GM21619 (cell line): Measurements from ENCODE around the gene PTPN3.

ENCODE experiments used
- ATAC-seq: cut with Tn5 transposase; IDR thresholded peaks from one replicate; pipeline ENCODE4 v1.9.1; 2021; ENCODE audit not compliant: unreplicated experiment

The PTPN3 gene

GRCh38 chr9:109455391-109455790 is 42.7 kb downstream of the PTPN3 start:
- ATAC-seq, result no peak

DNA sequence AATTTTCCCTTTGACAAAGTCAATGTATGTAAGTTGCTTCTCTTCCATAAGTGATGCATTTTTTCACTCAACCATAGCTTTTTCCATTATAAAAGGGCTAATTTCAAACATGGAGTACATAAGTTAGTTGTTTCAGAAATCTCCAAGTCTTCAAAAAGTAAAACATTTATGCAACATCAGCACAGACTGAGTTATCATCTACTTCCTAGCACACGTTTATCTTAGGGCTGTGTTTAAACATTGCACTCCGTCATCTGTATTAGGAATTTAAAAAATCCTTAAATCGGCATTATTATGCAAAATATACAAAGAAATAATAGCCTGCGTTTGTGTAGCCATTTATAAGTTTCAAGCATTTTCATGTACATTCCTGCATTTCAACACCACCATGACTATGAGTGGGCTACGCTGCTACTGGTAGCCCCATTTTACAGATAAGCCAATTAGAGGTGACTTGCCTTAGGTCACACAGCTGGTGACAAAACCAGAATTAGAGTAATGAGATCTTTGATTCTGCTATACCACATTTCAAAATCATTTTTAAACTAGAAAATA is 43.4 kb downstream of the PTPN3 start:
- ATAC-seq, result no peak

DNA sequence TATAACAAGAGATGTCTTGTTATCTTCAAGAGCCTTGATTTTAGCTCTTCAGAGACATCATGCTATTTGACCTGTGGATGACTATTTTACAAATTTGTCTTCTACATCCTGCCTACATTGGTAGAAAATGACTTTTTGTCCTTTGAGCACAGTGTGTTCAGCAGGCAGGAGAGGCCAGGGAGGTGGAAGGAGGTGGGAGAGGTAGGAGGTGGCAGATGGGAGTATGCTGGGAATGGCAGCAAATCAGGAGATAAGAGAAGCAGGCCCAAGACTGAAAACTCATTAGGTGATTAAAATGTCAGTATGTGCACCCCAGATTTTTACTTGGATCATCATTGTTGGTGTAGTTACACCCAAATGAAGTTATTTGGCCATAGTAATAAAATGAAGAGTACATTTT is 44.1 kb downstream of the PTPN3 start:
- ATAC-seq, result no peak

DNA sequence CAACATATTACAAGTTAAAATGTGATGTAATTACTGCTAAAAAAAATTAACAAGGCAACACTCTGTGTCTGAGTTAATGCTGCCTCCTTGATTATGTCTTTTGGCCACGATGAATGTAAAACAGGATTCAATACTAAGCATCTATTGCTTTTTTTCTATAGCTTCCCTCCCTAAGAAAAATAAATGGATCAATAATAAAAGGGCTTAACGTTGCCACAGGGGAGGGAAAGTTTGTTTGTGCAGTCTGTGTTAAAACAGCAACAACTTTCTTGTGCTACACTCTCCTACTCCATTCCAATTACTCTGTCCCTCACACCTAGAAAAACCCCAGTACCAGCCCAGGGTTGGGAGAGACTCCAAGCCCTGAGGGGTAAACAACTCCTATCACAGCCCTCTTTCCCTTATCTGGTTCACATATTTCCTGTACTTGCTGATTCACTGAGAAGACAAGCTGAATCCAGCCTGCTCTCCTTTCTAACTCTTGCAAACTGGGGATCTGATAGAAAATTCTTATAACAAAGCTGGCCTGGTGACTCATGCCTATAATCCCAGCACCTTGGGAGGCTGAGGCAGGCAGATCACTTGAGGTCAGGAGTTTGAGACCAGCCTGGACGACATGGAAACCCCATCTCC is 44.8 kb downstream of the PTPN3 start:
- no peak for ATAC-seq

- no peak for ATAC-seq
These were observed 45.3 kb downstream of the PTPN3 start for GRCh38 chr9:109452761-109453160.

- no peak for ATAC-seq
These were observed 46.6 kb downstream of the PTPN3 start for GRCh38 chr9:109451311-109452025.

DNA sequence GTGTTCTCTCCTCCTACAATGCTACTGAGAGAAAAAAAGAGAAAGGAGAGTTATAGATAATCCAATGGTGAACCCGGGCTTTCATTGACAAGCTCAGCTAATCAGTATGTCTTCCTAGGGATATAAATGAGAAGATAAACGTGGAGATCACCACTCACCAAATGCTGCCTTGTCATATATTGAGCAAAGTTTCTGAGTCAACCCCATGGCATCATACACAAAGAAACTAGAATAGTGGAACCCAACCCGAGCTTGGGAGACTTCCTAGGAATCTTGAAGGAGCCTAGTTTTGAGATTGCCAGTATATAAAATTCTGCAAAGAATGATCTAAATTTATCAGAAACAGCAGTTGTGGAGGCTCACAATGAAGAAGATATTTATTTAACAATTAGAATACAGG is 47.8 kb downstream of the PTPN3 start:
- no peak for ATAC-seq

- ATAC-seq, result no peak
These were observed 48.9 kb downstream of the PTPN3 start for GRCh38 chr9:109449036-109449798.

- ATAC-seq, result no peak
These were observed 49.9 kb downstream of the PTPN3 start for GRCh38 chr9:109448223-109448622.

DNA sequence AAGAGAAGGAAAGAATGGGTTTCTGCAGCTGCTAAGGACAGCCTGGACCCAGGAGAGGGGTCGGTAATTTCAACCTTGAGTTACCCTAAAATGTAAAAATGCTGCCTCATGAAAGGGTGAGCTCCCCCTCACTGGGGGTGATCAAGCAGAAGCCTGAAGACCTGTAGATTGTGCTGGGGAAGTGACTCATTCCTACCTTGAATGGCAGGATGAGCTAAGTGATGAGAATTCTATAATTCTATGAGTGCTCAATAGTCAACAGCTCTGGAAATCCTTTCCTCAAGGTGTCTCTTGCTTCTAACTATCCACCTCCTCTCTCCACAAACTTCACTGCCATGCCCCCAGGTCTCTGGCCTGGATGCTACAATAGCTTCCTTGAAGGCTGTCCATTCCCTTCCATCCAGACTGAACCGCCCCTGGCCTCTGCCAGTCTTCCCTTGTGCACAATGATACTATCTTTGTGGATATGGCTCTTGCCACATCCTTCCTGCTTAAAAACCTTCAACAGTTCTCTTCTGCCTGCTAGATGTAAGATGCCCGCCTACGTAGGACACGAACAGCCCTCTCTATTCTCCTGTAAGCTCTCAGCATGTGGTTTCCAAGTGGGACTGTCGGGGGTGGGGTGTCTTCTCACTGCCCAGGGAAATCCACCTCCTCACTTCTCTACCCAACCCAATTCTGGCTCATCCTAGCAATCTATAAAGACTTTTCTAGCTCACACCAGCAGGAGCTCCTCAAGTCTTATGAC is 50.6 kb downstream of the PTPN3 start:
- no peak for ATAC-seq

DNA sequence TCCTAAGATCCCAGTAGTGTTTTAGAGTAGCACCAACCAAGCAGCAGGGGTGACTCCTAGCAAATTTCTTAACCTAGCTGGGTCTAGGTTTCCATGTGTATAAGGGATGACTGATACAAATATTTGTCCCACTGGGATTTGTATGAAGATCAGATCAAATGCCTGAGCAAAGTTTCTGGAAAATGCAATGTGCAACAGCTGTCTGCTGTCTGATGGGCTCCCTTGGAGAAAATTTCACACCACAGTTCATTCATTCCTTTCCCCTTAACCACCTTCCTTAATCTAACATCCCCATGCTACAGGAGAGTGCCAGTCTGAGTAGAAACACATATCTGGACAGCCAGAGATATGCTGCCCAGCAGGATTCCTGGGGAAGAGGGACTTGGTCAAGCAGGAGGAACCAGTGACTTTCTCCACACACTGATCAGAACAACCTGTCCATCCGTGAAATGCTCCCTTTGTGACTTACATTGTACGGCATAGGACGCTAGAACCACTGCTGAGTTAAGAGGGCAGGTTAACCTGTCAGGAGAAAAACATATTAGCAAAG is 53.3 kb downstream of the PTPN3 start:
- no peak for ATAC-seq

DNA sequence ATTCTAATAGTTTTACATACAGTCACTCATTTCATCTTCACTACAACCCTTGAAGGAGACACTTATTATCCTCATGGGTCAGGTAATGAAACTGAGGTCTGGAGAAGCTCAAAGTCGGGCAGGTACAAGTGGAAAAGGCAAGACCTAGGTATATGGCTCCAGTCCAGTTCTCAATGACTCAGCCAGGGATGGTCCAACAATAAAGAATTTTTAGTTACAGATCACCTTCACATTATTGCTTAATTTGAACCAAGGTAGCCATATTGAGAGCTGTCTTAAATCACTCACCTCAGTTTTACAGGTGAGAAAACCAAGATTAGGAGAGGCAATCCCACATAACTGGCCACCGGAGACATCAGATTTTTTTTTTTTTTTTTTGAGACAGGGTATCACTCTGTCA is 55.4 kb downstream of the PTPN3 start:
- no peak for ATAC-seq

DNA sequence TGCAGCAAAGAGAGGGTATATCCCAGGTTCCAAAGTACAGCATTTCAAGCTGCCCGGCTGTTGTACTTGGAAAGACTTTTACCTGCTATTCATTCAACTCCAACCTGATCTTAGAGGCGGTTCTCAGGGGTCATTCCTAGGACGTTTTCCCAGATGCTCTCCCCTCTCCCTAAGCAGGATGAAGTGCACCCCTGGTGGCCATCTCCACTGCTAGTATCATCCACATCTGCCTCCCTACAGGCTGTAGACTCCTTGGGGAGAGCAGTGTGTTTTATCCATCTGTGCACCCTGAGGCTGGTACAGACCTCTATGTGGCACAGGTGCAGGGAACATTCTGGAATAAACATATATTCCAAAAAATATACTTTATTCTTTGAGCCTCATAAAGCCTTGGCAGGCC is 56.8 kb downstream of the PTPN3 start:
- ATAC-seq, result no peak

GRCh38 chr9:109440797-109441287 is 57.3 kb downstream of the PTPN3 start:
- peak; percentile 99 for ATAC-seq

GRCh38 chr9:109440117-109440515 is 58.0 kb downstream of the PTPN3 start:
- ATAC-seq, result peak; percentile 39

DNA sequence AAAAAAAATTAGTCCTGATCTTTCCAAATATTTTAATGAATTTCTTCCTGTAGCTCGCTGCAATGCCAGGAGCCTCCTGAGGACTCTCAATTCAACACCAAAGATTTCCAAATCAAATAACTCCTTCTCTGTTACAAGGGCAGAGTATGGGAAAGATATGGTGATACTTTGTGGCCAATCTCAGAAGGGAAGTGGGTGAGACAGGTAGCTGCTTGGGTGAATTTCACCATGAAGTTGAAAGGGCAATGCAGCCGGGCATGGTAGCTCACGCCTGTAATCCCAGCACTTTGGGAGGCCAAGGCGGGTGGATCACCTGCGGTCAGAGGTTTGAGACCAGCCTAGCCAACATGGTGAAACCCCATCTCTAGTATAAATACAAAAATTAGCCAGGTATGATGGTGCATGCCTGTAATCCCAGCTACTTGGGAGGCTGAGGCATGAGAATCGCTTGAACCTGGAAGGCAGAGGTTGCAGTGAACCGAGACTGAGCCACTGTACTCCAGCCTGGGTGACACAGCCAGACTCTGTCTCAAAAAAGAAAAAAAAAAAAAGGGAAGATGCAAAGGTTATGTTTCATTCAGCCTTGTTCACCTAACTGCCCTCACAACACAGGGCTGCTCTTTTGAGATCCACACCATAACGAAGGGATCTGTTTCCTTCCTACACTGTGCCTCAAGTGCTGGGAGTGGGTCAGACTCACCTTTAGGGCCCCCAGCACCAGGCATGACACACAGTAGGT is 58.6 kb downstream of the PTPN3 start:
- ATAC-seq, result no peak

- ATAC-seq, result no peak
These were observed 60.8 kb downstream of the PTPN3 start for GRCh38 chr9:109437286-109437685.

DNA sequence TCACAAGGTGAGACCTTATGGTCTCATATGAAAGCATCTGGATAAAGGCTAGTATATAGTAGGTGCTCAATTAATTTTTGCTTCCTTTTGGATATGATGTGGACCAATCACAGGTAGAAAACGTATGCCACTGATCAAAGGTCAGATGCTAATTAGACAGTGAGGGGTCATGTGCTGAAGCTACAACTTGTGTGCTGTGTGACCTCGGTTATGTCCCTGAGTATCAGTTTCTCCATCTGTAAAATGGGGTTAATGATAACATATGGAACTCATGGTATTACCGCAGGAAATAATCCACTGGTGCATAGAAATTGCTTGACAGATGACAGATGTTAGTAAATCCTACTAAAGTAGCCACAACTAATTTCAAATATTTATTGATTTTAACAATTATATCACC is 62.0 kb downstream of the PTPN3 start:
- no peak for ATAC-seq

GRCh38 chr9:109433476-109433875 is 64.6 kb downstream of the PTPN3 start:
- no peak for ATAC-seq

- no peak for ATAC-seq
These were observed 67.9 kb downstream of the PTPN3 start for GRCh38 chr9:109430231-109430630.
